ENCODE measurements around the gene GSTP1. TPM values are rescaled to one million over a fixed set of nuclear protein-coding genes. Genes with fewer than 3 reads are reported as not detected.

Gene GSTP1
- total RNA-seq, 1 donor from 2014 or later: 293 TPM

DNA sequence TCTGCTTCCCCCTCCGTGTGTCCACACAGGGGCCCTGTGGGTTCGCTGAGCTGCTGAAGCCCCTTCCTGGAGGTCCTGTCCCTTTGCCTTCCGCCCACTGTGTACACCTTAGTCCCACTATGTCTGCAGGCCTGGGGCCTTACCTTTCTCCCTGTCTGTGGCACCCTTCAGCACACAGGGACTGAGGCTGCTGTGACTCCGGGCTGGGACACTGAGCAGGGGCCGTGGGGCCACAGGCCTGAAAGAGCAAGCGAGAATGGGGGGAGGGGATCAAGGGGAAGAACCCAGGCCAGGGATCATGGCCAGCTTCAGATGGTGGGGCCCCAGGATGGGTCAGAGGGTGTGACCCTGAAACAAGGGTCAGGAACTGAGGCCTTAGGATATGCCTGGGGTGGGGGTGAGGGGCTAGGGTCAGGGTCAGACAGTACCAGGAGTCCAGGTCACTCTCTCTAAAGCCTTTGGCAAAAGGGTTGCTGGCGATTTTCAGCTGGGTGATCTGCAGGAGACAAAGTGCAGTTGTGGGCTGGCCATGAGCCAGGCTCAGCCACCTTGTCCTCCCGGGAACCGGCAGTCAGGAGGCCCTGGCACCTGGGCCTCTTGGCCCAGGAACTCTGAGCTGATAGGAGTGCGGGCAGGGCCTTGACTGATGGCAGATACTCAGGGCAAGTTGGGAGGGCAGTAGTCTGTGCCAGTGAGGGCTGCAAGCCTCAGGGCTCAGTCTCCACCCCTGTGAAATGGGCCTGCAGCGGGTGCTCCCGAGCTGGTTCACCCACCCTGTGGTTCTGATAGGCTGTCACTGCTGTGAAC, 48.8 kb downstream of the GSTP1 start:
- Histone ChIP-seq H3K4me3 (ENCODE audit: low read length in 3 of 3) (no peak overlapping the region), H3K27ac (ENCODE audit: low read depth, low read length) (no peak overlapping the region), H3K9me3 (ENCODE audit: control insufficient read depth in 3 of 3, low read length in 3 of 3) (no peaks in the 10 kb centered on the region), H3K27me3 (ENCODE audit: control insufficient read depth in 3 of 3, insufficient read depth in 3 of 3, low read length in 3 of 3) (peaks cover 2 to 12% (median 7%) of the 10 kb centered on the region in 3 donors), H3K9ac (ENCODE audit: low read depth in 1 of 3, low read length in 3 of 3) (no peak overlapping the region), H3K36me3 (ENCODE audit: control insufficient read depth in 3 of 3, insufficient read depth in 3 of 3, low read length in 3 of 3) (no peaks in the 10 kb centered on the region), H3K4me1 (ENCODE audit: control insufficient read depth in 3 of 3, insufficient read depth in 3 of 3, low read length in 3 of 3) (peaks cover 11 to 21% (median 16%) of the 10 kb centered on the region in 3 donors)

DNA sequence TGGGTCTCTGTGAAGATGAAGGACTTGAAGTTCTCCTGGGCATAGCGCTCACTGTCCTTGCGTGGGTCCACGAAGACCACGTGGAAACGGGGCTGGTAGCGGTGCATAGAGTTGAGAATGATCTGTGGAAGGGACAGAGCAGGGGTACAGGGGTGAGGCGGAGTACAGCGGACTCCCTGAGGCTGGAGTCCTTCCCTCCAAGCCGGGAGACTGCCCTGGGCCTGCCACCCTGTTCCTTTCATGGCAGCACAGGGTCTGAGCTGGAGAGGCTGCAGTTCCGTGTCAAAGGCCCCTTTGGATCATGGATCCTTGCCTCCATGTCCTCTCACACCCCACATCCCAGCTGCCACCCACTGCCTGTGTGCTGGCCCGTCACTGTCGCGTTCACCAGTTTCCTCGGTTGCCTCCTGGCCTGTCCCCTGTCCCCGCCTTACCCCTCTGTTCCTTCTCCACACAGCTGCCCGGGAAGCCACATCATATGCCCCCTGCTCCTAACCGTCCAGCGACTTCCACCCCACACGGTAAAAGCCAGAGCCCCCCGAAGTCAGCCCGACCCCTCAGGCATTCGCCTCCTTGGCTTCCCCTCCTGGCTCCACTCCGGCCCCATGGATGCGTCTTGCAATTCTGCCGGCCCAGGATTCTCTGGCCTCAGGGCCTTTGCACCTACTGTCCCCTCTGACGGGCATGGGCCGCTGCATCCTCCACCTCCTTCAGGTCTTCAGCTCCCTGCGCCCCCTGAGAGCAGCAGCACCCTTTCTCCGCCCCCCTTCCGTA, 49.6 kb downstream of the GSTP1 start:
- Histone ChIP-seq H3K9me3 (ENCODE audit: control insufficient read depth in 3 of 3, low read length in 3 of 3) (no peaks in the 10 kb centered on the region), H3K4me3 (ENCODE audit: low read length in 3 of 3) (no peak overlapping the region), H3K36me3 (ENCODE audit: control insufficient read depth in 3 of 3, insufficient read depth in 3 of 3, low read length in 3 of 3) (no peaks in the 10 kb centered on the region), H3K9ac (ENCODE audit: low read depth in 1 of 3, low read length in 3 of 3) (no peak overlapping the region), H3K4me1 (ENCODE audit: control insufficient read depth in 3 of 3, insufficient read depth in 3 of 3, low read length in 3 of 3) (peaks cover 11 to 21% (median 16%) of the 10 kb centered on the region in 3 donors), H3K27ac (ENCODE audit: low read depth, low read length) (no peak overlapping the region), H3K27me3 (ENCODE audit: control insufficient read depth in 3 of 3, insufficient read depth in 3 of 3, low read length in 3 of 3) (peaks cover 2 to 12% (median 7%) of the 10 kb centered on the region in 3 donors)

- H3K4me3 ChIP-seq (ENCODE audit: low read length in 3 of 3): no peak overlapping the region
- H3K9ac ChIP-seq (ENCODE audit: low read depth in 1 of 3, low read length in 3 of 3): no peak overlapping the region
- no peak overlapping the region for H3K27ac ChIP-seq (ENCODE audit: low read depth, low read length)
- no peaks in the 10 kb centered on the region for H3K36me3 ChIP-seq (ENCODE audit: control insufficient read depth in 3 of 3, insufficient read depth in 3 of 3, low read length in 3 of 3)
- no peaks in the 10 kb centered on the region for H3K9me3 ChIP-seq (ENCODE audit: control insufficient read depth in 3 of 3, low read length in 3 of 3)
- peaks cover 11 to 17% (median 13%) of the 10 kb centered on the region in 3 donors for H3K4me1 ChIP-seq (ENCODE audit: control insufficient read depth in 3 of 3, insufficient read depth in 3 of 3, low read length in 3 of 3)
- peaks cover 2 to 17% (median 12%) of the 10 kb centered on the region in 3 donors for H3K27me3 ChIP-seq (ENCODE audit: control insufficient read depth in 3 of 3, insufficient read depth in 3 of 3, low read length in 3 of 3)
Measured at GRCh38 chr11:67633758-67634365, 50.2 kb downstream of the GSTP1 start.

GRCh38 chr11:67634366-67635230, 51.0 kb downstream of the GSTP1 start:
- peaks cover 6 to 10% (median 7%) of the 10 kb centered on the region in 3 donors for H3K4me1 ChIP-seq (ENCODE audit: control insufficient read depth in 3 of 3, insufficient read depth in 3 of 3, low read length in 3 of 3)

DNA sequence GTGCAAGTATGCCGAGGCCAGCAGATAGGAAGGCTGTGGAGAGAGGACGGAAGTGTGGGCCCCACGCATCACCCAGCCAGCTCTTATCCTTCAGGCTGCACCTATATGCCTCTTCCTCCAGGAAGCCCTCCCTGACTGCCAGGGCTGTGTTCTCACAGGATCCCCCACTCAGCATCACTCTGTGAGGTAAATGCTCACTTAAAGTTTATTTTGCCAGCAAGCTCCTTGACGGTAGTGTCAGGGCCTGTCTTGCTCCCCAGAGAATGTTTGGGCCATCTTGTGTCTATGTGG, 51.6 kb downstream of the GSTP1 start:
- H3K4me1 ChIP-seq (ENCODE audit: control insufficient read depth in 3 of 3, insufficient read depth in 3 of 3, low read length in 3 of 3): peaks cover 6 to 9% (median 7%) of the 10 kb centered on the region in 3 donors
- H3K9me3 ChIP-seq (ENCODE audit: control insufficient read depth in 3 of 3, low read length in 3 of 3): no peaks in the 10 kb centered on the region
- H3K4me3 ChIP-seq (ENCODE audit: low read length in 3 of 3): no peak overlapping the region
- H3K27ac ChIP-seq (ENCODE audit: low read depth, low read length): no peak overlapping the region
- H3K27me3 ChIP-seq (ENCODE audit: control insufficient read depth in 3 of 3, insufficient read depth in 3 of 3, low read length in 3 of 3): peaks cover 10 to 26% (median 24%) of the 10 kb centered on the region in 3 donors
- no peak overlapping the region for H3K9ac ChIP-seq (ENCODE audit: low read depth in 1 of 3, low read length in 3 of 3)
- no peaks in the 10 kb centered on the region for H3K36me3 ChIP-seq (ENCODE audit: control insufficient read depth in 3 of 3, insufficient read depth in 3 of 3, low read length in 3 of 3)

More at GRCh38 chr11:67634366-67635230, 51.0 kb downstream of the GSTP1 start:
- Histone ChIP-seq H3K9ac (ENCODE audit: low read depth in 1 of 3, low read length in 3 of 3) (no peak overlapping the region), H3K27ac (ENCODE audit: low read depth, low read length) (no peak overlapping the region), H3K9me3 (ENCODE audit: control insufficient read depth in 3 of 3, low read length in 3 of 3) (no peaks in the 10 kb centered on the region), H3K27me3 (ENCODE audit: control insufficient read depth in 3 of 3, insufficient read depth in 3 of 3, low read length in 3 of 3) (peaks cover 4 to 20% (median 18%) of the 10 kb centered on the region in 3 donors), H3K36me3 (ENCODE audit: control insufficient read depth in 3 of 3, insufficient read depth in 3 of 3, low read length in 3 of 3) (no peaks in the 10 kb centered on the region), H3K4me3 (ENCODE audit: low read length in 3 of 3) (no peak overlapping the region)

Small RNAs within 50 kb of the gene (small RNA-seq; reads per million reads assigned to genes)
- not detected for gene AP003385.3

Other genes starting within 250 kb of the GSTP1 start
- 14.6 TPM for gene POLD4, start 230.3 kb upstream of the GSTP1 start, total RNA-seq
- 1.0 TPM for gene CLCF1, start 210.2 kb upstream of the GSTP1 start, total RNA-seq
- 2.6 TPM for gene RAD9A, start 191.8 kb upstream of the GSTP1 start, total RNA-seq
- gene PPP1CA, start 182.0 kb upstream of the GSTP1 start, total RNA-seq: 163 TPM
- gene TBC1D10C, start 179.7 kb upstream of the GSTP1 start, total RNA-seq: 1.0 TPM
- gene CARNS1, start 168.1 kb upstream of the GSTP1 start, total RNA-seq: 17.2 TPM
- 23.5 TPM for gene RPS6KB2, start 155.3 kb upstream of the GSTP1 start, total RNA-seq
- not detected for gene PTPRCAP, start 146.1 kb upstream of the GSTP1 start, total RNA-seq
- gene CORO1B, start 140.3 kb upstream of the GSTP1 start, total RNA-seq: 34.4 TPM
- gene GPR152, start 131.1 kb upstream of the GSTP1 start, total RNA-seq: not detected
- 0.52 TPM for gene CABP4, start 128.5 kb upstream of the GSTP1 start, total RNA-seq
- 17.2 TPM for gene TMEM134, start 114.6 kb upstream of the GSTP1 start, total RNA-seq
- 84.5 TPM for gene AIP, start 100.8 kb upstream of the GSTP1 start, total RNA-seq
- 5.7 TPM for gene PITPNM1, start 78.4 kb upstream of the GSTP1 start, total RNA-seq
- 2.6 TPM for gene CDK2AP2, start 75.7 kb upstream of the GSTP1 start, total RNA-seq
- not detected for gene CABP2, start 60.4 kb upstream of the GSTP1 start, total RNA-seq
- 178 TPM for gene NDUFV1, start 23.1 kb downstream of the GSTP1 start, total RNA-seq
- gene NUDT8, start 46.1 kb downstream of the GSTP1 start, total RNA-seq: 5.2 TPM
- not detected for gene TBX10, start 56.0 kb downstream of the GSTP1 start, total RNA-seq
- gene ACY3, start 66.9 kb downstream of the GSTP1 start, total RNA-seq: not detected
- not detected for gene ALDH3B2, start 90.8 kb downstream of the GSTP1 start, total RNA-seq

Data from skeletal muscle tissue (tissue), 5 donors.